Uterus (tissue), 2 donors: ENCODE results near the gene FAM89B.

Experiments
- CTCF ChIP-seq, 4 experiments: fragments of 200-600 bp in 2 of 4; fragments of 450-650 bp in 2 of 4; sonication (generic) in 2 of 4; IDR thresholded peaks; one replicate each; pipeline ENCODE4 v1.5.1; 2016 to 2019; ENCODE audit warnings: antibody characterized with exemption in 4 of 4, mild to moderate bottlenecking in 2 of 4, moderate library complexity in 1 of 4
- POLR2A ChIP-seq, 2 donors: fragments of 450-650 bp; IDR thresholded peaks; one replicate each; pipeline ENCODE4 v1.6.1; 2016; ENCODE audit warnings: antibody characterized with exemption in 2 of 2, mild to moderate bottlenecking in 1 of 2, moderate library complexity in 1 of 2

GRCh38 chr11:65586676-65587075 is 14.3 kb downstream of the FAM89B start:
- TF ChIP-seq CTCF (IDR thresholded peaks at IDR 0.05) (no peak), POLR2A (IDR thresholded peaks at IDR 0.05) (no peak)
